ENCODE data around the gene ADK. TPM values are rescaled to one million over a fixed set of nuclear protein-coding genes. Genes with fewer than 3 reads are reported as not detected.

Gene ADK
- total RNA-seq, 1 donor from 2014 or later = 31.9 TPM

DNA sequence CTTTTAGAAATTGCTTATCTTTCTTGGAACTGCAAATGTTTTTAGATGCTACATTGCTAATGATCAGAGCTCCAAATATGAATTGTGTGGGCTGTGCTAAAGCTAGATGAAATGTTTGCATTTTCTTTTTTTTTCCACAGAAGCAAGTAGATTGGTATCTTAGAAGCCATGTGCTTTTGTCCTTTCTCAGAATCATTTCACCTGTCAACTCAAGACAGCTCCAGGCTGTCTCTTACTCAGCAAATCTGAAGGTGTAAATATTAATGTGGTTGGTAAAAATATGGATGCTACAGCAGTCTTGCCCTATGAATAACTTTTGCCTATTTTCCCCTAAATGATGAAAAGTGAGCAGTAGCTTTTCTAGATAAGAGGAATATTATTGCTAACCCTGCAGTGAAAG is 41.6 kb upstream of the ADK start:
- H3K9me3 Mint-ChIP-seq (ENCODE audit: low read depth) = no peaks in the 10 kb centered on the region
- no peaks in the 10 kb centered on the region for H3K27me3 Mint-ChIP-seq (ENCODE audit: low read depth)
- DNase-seq (ENCODE audit: low spot score) = no peak
- H3K4me3 Mint-ChIP-seq (ENCODE audit: unreplicated experiment) = no peak overlapping the region
- peaks cover 28% of the 10 kb centered on the region for H3K4me1 Mint-ChIP-seq (ENCODE audit: low read depth)
- TF ChIP-seq, protein P1, sequence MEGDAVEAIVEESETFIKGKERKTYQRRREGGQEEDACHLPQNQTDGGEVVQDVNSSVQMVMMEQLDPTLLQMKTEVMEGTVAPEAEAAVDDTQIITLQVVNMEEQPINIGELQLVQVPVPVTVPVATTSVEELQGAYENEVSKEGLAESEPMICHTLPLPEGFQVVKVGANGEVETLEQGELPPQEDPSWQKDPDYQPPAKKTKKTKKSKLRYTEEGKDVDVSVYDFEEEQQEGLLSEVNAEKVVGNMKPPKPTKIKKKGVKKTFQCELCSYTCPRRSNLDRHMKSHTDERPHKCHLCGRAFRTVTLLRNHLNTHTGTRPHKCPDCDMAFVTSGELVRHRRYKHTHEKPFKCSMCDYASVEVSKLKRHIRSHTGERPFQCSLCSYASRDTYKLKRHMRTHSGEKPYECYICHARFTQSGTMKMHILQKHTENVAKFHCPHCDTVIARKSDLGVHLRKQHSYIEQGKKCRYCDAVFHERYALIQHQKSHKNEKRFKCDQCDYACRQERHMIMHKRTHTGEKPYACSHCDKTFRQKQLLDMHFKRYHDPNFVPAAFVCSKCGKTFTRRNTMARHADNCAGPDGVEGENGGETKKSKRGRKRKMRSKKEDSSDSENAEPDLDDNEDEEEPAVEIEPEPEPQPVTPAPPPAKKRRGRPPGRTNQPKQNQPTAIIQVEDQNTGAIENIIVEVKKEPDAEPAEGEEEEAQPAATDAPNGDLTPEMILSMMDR (IDR thresholded peaks at IDR 0.05) = no peak
- H3K27ac Mint-ChIP-seq (ENCODE audit: unreplicated experiment) = peak overlapping the region; percentile 39
- peaks cover 63% of the 10 kb centered on the region for H3K36me3 Mint-ChIP-seq (ENCODE audit: low read depth)

DNA sequence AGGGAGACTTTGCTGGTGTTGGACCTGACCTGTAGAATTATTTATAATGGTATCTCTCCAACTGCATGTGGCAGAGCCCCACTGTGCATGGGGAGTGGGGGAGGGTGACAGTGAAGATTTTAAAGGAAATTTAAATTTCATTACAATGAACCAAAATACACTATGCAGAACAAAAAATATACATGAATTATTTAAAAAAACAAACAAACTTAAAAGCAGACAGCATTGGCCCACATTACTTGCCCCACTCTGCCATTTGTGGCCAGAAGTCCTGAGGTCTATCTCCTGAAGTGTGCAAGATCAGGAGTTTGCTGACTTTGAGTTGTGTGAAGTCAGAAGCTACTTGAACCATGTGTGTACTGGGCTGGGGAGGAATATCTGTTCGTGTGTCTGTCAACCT is 40.9 kb upstream of the ADK start:
- H3K27me3 Mint-ChIP-seq (ENCODE audit: low read depth) = no peaks in the 10 kb centered on the region
- TF ChIP-seq, protein P1 (IDR thresholded peaks at IDR 0.05) = no peak
- DNase-seq (ENCODE audit: low spot score) = no peak
- H3K9me3 Mint-ChIP-seq (ENCODE audit: low read depth) = no peaks in the 10 kb centered on the region
- peaks cover 28% of the 10 kb centered on the region for H3K4me1 Mint-ChIP-seq (ENCODE audit: low read depth)
- no peak overlapping the region for H3K4me3 Mint-ChIP-seq (ENCODE audit: unreplicated experiment)
- H3K27ac Mint-ChIP-seq (ENCODE audit: unreplicated experiment) = peak overlapping the region; percentile 6
- peaks cover 62% of the 10 kb centered on the region for H3K36me3 Mint-ChIP-seq (ENCODE audit: low read depth)

DNA sequence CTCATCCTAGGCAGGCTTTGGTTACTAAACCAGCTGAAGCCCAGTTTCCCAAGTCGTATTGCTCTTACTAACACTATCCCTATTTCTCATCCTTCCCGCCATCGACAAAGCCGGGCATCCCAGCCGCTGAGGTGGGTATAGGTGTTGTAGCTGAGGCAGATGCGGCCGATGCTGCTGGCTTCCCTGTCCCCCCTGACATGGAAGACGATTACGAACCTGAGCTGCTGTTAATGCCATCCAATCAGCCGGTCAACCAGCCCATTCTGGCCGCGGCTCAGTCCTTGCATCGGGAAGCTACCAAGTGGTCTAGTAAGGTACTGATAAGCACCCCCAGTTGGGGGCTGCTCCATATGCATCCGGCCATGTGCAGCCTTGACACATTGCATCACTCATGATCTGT is 39.2 kb upstream of the ADK start:
- peak overlapping the region; percentile 50 for H3K27ac Mint-ChIP-seq (ENCODE audit: unreplicated experiment)
- TF ChIP-seq, protein P1 (IDR thresholded peaks at IDR 0.05) = no peak
- peaks cover 63% of the 10 kb centered on the region for H3K36me3 Mint-ChIP-seq (ENCODE audit: low read depth)

DNA sequence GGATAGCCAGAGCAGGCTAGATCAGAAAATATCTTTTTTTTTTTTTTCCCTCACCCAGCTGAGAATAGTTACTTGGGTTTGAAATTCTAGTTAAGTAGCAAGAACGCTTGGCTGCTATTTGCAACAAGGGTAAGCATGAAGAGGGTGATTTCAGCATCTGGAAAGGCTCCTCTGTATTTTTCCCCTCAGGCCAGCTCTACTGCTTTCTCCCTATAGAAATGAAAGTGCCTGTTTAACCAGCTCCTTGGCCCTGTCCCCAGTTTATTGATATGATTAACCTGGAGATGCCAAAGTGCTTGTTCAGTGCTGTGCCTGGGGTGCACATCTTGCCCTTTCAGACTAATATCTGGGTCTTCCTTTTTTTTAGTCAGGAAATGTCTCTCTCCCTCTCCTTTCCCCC is 37.5 kb upstream of the ADK start:
- Mint-ChIP-seq H3K36me3 (ENCODE audit: low read depth) (peaks cover 63% of the 10 kb centered on the region), H3K27me3 (ENCODE audit: low read depth) (no peaks in the 10 kb centered on the region), H3K4me1 (ENCODE audit: low read depth) (peaks cover 37% of the 10 kb centered on the region), H3K4me3 (ENCODE audit: unreplicated experiment) (no peak overlapping the region), H3K9me3 (ENCODE audit: low read depth) (no peaks in the 10 kb centered on the region), H3K27ac (ENCODE audit: unreplicated experiment) (peak overlapping the region; percentile 66)
- no peak for DNase-seq (ENCODE audit: low spot score)
- TF ChIP-seq, protein P1 (IDR thresholded peaks at IDR 0.05) = no peak

More for the DNA sequence above, 39.2 kb upstream of the ADK start:
- DNase-seq (ENCODE audit: low spot score) = no peak
- H3K9me3 Mint-ChIP-seq (ENCODE audit: low read depth) = no peaks in the 10 kb centered on the region
- no peak overlapping the region for H3K4me3 Mint-ChIP-seq (ENCODE audit: unreplicated experiment)
- H3K4me1 Mint-ChIP-seq (ENCODE audit: low read depth) = peaks cover 28% of the 10 kb centered on the region
- H3K27me3 Mint-ChIP-seq (ENCODE audit: low read depth) = no peaks in the 10 kb centered on the region

DNA sequence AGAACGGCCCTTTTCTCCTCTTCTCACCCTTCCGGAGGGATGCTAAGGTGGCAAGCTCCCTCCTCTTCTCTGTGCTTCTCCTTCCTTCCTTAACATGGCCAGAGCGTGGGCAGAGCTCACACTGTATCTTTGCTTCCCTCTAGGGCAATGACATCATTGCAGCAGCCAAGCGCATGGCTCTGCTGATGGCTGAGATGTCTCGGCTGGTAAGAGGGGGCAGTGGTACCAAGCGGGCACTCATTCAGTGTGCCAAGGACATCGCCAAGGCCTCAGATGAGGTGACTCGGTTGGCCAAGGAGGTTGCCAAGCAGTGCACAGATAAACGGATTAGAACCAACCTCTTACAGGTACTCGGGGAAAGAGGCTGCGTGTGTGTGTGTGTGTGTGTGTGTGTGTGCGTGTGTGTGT is 37.0 kb upstream of the ADK start:
- H3K4me3 Mint-ChIP-seq (ENCODE audit: unreplicated experiment) = no peak overlapping the region
- TF ChIP-seq, protein P1 (IDR thresholded peaks at IDR 0.05) = no peak
- peak overlapping the region; percentile 66 for H3K27ac Mint-ChIP-seq (ENCODE audit: unreplicated experiment)
- H3K9me3 Mint-ChIP-seq (ENCODE audit: low read depth) = no peaks in the 10 kb centered on the region
- H3K4me1 Mint-ChIP-seq (ENCODE audit: low read depth) = peaks cover 42% of the 10 kb centered on the region
- DNase-seq (ENCODE audit: low spot score) = no peak
- H3K36me3 Mint-ChIP-seq (ENCODE audit: low read depth) = peaks cover 68% of the 10 kb centered on the region
- no peaks in the 10 kb centered on the region for H3K27me3 Mint-ChIP-seq (ENCODE audit: low read depth)

All from chondrocyte (in vitro differentiated cells).